Measurements from ENCODE around the gene OR52E6. TPM values are rescaled to one million over a fixed set of nuclear protein-coding genes. Genes with fewer than 3 reads are reported as not detected.

Gene OR52E6
- total and polyA plus RNA-seq, 4 donors, result not detected

GRCh38 chr11:5809905-5810795 lies 31.5 kb downstream of the OR52E6 start:
- no peak for ATAC-seq (ENCODE audit: low FRiP score)

GRCh38 chr11:5809122-5809519 lies 32.6 kb downstream of the OR52E6 start:
- no peak overlapping the region for H3K27ac ChIP-seq (ENCODE audit: low read depth in 1 of 2, low read length in 2 of 2)
- H3K4me1 ChIP-seq (ENCODE audit: control insufficient read depth in 1 of 2, insufficient read depth in 2 of 2, low read length in 2 of 2), result no peaks in the 10 kb centered on the region
- intact Hi-C loops (cut with DNase I), result loop anchor here (5.0 to 10.0 kb wide), 4 partner anchors 207 to 684 kb away; no protein-coding TSS in a partner anchor
- 56 to 63% methylated on average over 5 of the region's 5 CpGs for WGBS, 2 donors
- ATAC-seq (ENCODE audit: low FRiP score) (peak; percentile 11), DNase-seq (no peak)
- peak overlapping the region in 1 of 2 donors; percentile 18 for H3K4me3 ChIP-seq (ENCODE audit: low read length in 2 of 2)
- no peaks in the 10 kb centered on the region for H3K36me3 ChIP-seq (ENCODE audit: control insufficient read depth in 1 of 2, insufficient read depth in 2 of 2, low read length in 1 of 2)
- H3K27me3 ChIP-seq (ENCODE audit: control insufficient read depth in 1 of 2, insufficient read depth in 2 of 2, low read length in 1 of 2), result no peaks in the 10 kb centered on the region
- H3K9me3 ChIP-seq (ENCODE audit: control insufficient read depth, low read length), result peaks cover 2% of the 10 kb centered on the region

More at GRCh38 chr11:5809905-5810795, 31.5 kb downstream of the OR52E6 start:
- Histone ChIP-seq H3K27ac (ENCODE audit: low read depth in 1 of 2, low read length in 2 of 2) (no peak overlapping the region), H3K36me3 (ENCODE audit: control insufficient read depth in 1 of 2, insufficient read depth in 2 of 2, low read length in 1 of 2) (no peaks in the 10 kb centered on the region), H3K4me1 (ENCODE audit: control insufficient read depth in 1 of 2, insufficient read depth in 2 of 2, low read length in 2 of 2) (no peaks in the 10 kb centered on the region), H3K27me3 (ENCODE audit: control insufficient read depth in 1 of 2, insufficient read depth in 2 of 2, low read length in 1 of 2) (no peaks in the 10 kb centered on the region), H3K9me3 (ENCODE audit: control insufficient read depth, low read length) (no peaks in the 10 kb centered on the region), H3K4me3 (ENCODE audit: low read length in 2 of 2) (no peak overlapping the region)
- intact Hi-C loops (cut with DNase I), result loop anchor here (5.0 to 10.0 kb wide), 4 partner anchors 208 to 685 kb away; no protein-coding TSS in a partner anchor
- DNase-seq, result no peak
- 69 to 70% methylated on average over 6 of the region's 6 CpGs for WGBS, 2 donors

GRCh38 chr11:5808500-5809121 lies 33.1 kb downstream of the OR52E6 start, which contains the start of gene OR52N2:
OR52N2 (plus strand) TSS chr11:5808924; CDS start chr11:5820336, 11,412 bp downstream.
- intact Hi-C loops (cut with DNase I), result loop anchor here (5.0 to 10.0 kb wide), 4 partner anchors 206 to 684 kb away; no protein-coding TSS in a partner anchor
- no peak within 1 kb of the TSS for H3K27ac ChIP-seq (ENCODE audit: low read depth in 1 of 2, low read length in 2 of 2)
- no peaks in the 10 kb centered on the region for H3K27me3 ChIP-seq (ENCODE audit: control insufficient read depth in 1 of 2, insufficient read depth in 2 of 2, low read length in 1 of 2)
- peaks cover 3% of the 10 kb centered on the region for H3K9me3 ChIP-seq (ENCODE audit: control insufficient read depth, low read length)
- WGBS, 2 donors, result 6 to 7% methylated on average over 24 of the region's 24 CpGs
- peak within 1 kb of the TSS in 1 of 2 donors; percentile 18 for H3K4me3 ChIP-seq (ENCODE audit: low read length in 2 of 2)
- H3K36me3 ChIP-seq (ENCODE audit: control insufficient read depth in 1 of 2, insufficient read depth in 2 of 2, low read length in 1 of 2), result no peaks in the 10 kb centered on the region
- H3K4me1 ChIP-seq (ENCODE audit: control insufficient read depth in 1 of 2, insufficient read depth in 2 of 2, low read length in 2 of 2), result no peaks in the 10 kb centered on the region
- DNase-seq (peak; percentile 79 to 80), ATAC-seq (ENCODE audit: low FRiP score) (peak; percentile 93)

- WGBS, 2 donors, result 72% methylated on average over 10 of the region's 10 CpGs
Measured at GRCh38 chr11:5807580-5807979, 34.1 kb downstream of the OR52E6 start.

GRCh38 chr11:5803982-5804381 lies 37.7 kb downstream of the OR52E6 start:
- DNase-seq (no peak), ATAC-seq (ENCODE audit: low FRiP score) (no peak)
- 78 to 86% methylated on average over 5 of the region's 5 CpGs for WGBS, 2 donors
- Histone ChIP-seq H3K27ac (ENCODE audit: low read depth in 1 of 2, low read length in 2 of 2) (no peak overlapping the region), H3K36me3 (ENCODE audit: control insufficient read depth in 1 of 2, insufficient read depth in 2 of 2, low read length in 1 of 2) (no peaks in the 10 kb centered on the region), H3K4me1 (ENCODE audit: control insufficient read depth in 1 of 2, insufficient read depth in 2 of 2, low read length in 2 of 2) (no peaks in the 10 kb centered on the region), H3K9me3 (ENCODE audit: control insufficient read depth, low read length) (peaks cover 3% of the 10 kb centered on the region), H3K4me3 (ENCODE audit: low read length in 2 of 2) (no peak overlapping the region), H3K27me3 (ENCODE audit: control insufficient read depth in 1 of 2, insufficient read depth in 2 of 2, low read length in 1 of 2) (no peaks in the 10 kb centered on the region)
- intact Hi-C loops (cut with DNase I), result loop anchor here in 1 of 2 donors (10.0 kb wide), 1 partner anchor 679 kb away; no protein-coding TSS in a partner anchor

More at GRCh38 chr11:5807580-5807979, 34.1 kb downstream of the OR52E6 start:
- DNase-seq (no peak), ATAC-seq (ENCODE audit: low FRiP score) (no peak)
- Histone ChIP-seq H3K27ac (ENCODE audit: low read depth in 1 of 2, low read length in 2 of 2) (no peak overlapping the region), H3K4me1 (ENCODE audit: control insufficient read depth in 1 of 2, insufficient read depth in 2 of 2, low read length in 2 of 2) (no peaks in the 10 kb centered on the region), H3K9me3 (ENCODE audit: control insufficient read depth, low read length) (peaks cover 3% of the 10 kb centered on the region), H3K4me3 (ENCODE audit: low read length in 2 of 2) (no peak overlapping the region), H3K36me3 (ENCODE audit: control insufficient read depth in 1 of 2, insufficient read depth in 2 of 2, low read length in 1 of 2) (no peaks in the 10 kb centered on the region), H3K27me3 (ENCODE audit: control insufficient read depth in 1 of 2, insufficient read depth in 2 of 2, low read length in 1 of 2) (no peaks in the 10 kb centered on the region)
- intact Hi-C loops (cut with DNase I), result loop anchor here (5.0 to 10.0 kb wide), 4 partner anchors 205 to 683 kb away; no protein-coding TSS in a partner anchor

- Histone ChIP-seq H3K27ac (ENCODE audit: low read depth in 1 of 2, low read length in 2 of 2) (no peak overlapping the region), H3K9me3 (ENCODE audit: control insufficient read depth, low read length) (no peaks in the 10 kb centered on the region), H3K4me3 (ENCODE audit: low read length in 2 of 2) (no peak overlapping the region), H3K4me1 (ENCODE audit: control insufficient read depth in 1 of 2, insufficient read depth in 2 of 2, low read length in 2 of 2) (no peaks in the 10 kb centered on the region), H3K27me3 (ENCODE audit: control insufficient read depth in 1 of 2, insufficient read depth in 2 of 2, low read length in 1 of 2) (no peaks in the 10 kb centered on the region), H3K36me3 (ENCODE audit: control insufficient read depth in 1 of 2, insufficient read depth in 2 of 2, low read length in 1 of 2) (no peaks in the 10 kb centered on the region)
- WGBS, 2 donors, result 85 to 86% methylated on average over 6 of the region's 6 CpGs
- intact Hi-C loops (cut with DNase I), result no loop called here
- no peak for ATAC-seq (ENCODE audit: low FRiP score)
- no peak for DNase-seq
Measured at GRCh38 chr11:5796541-5796940, 45.2 kb downstream of the OR52E6 start.

GRCh38 chr11:5791165-5791564 lies 50.5 kb downstream of the OR52E6 start, which contains the start of gene OR52N1:
OR52N1 (minus strand) TSS chr11:5791265; CDS start chr11:5788816, 2,449 bp downstream.
- Histone ChIP-seq H3K4me3 (ENCODE audit: low read length in 2 of 2) (no peak within 1 kb of the TSS), H3K27me3 (ENCODE audit: control insufficient read depth in 1 of 2, insufficient read depth in 2 of 2, low read length in 1 of 2) (no peaks in the 10 kb centered on the region), H3K36me3 (ENCODE audit: control insufficient read depth in 1 of 2, insufficient read depth in 2 of 2, low read length in 1 of 2) (no peaks in the 10 kb centered on the region), H3K9me3 (ENCODE audit: control insufficient read depth, low read length) (no peaks in the 10 kb centered on the region), H3K27ac (ENCODE audit: low read depth in 1 of 2, low read length in 2 of 2) (no peak within 1 kb of the TSS), H3K4me1 (ENCODE audit: control insufficient read depth in 1 of 2, insufficient read depth in 2 of 2, low read length in 2 of 2) (no peaks in the 10 kb centered on the region)
- DNase-seq (no peak), ATAC-seq (ENCODE audit: low FRiP score) (no peak)
- WGBS, 2 donors, result 71 to 75% methylated on average over 3 of the region's 3 CpGs
- intact Hi-C loops (cut with DNase I), result no loop called here

All from aorta (tissue), 5 donors.